ENCODE measurements around the gene PCBP3.
"Not testable (repeated sequence)": the region's sequence is repeated elsewhere in the genome, so short reads cannot be mapped to it uniquely, and the experiment has no call there.

PCBP3 gene

GRCh38 chr21:45948576-45949141 is 305.1 kb downstream of the PCBP3 start:
- no peak overlapping the region for H3K4me3 ChIP-seq (replicated peaks; ENCODE audit: low read depth, low read length)
- no peak for DNase-seq (ENCODE audit: extremely low read depth, low read depth)
- TF ChIP-seq CTCF (IDR thresholded peaks at IDR 0.05; ENCODE audit: low read depth, low read length, missing control alignments) = no peak

- DNase-seq (ENCODE audit: extremely low read depth, low read depth) = no peak
- no peak for TF ChIP-seq CTCF (IDR thresholded peaks at IDR 0.05; ENCODE audit: low read depth, low read length, missing control alignments)
- H3K4me3 ChIP-seq (replicated peaks; ENCODE audit: low read depth, low read length) = no peak overlapping the region
These were observed 306.6 kb downstream of the PCBP3 start for GRCh38 chr21:45949928-45950739.

- H3K4me3 ChIP-seq (replicated peaks; ENCODE audit: low read depth, low read length) = no peak overlapping the region
- no peak for TF ChIP-seq CTCF (IDR thresholded peaks at IDR 0.05; ENCODE audit: low read depth, low read length, missing control alignments)
- no peak for DNase-seq (ENCODE audit: extremely low read depth, low read depth)
These were observed 307.4 kb downstream of the PCBP3 start for GRCh38 chr21:45950740-45951515.

- TF ChIP-seq CTCF (IDR thresholded peaks at IDR 0.05; ENCODE audit: low read depth, low read length, missing control alignments) = no peak
- no peak for DNase-seq (ENCODE audit: extremely low read depth, low read depth)
- no peak overlapping the region for H3K4me3 ChIP-seq (replicated peaks; ENCODE audit: low read depth, low read length)
These were observed 308.2 kb downstream of the PCBP3 start for GRCh38 chr21:45951676-45952075.

- DNase-seq (ENCODE audit: extremely low read depth, low read depth); H3K4me3 ChIP-seq (replicated peaks; ENCODE audit: low read depth, low read length): not testable (repeated sequence)
These were observed 309.0 kb downstream of the PCBP3 start for GRCh38 chr21:45952527-45952926.

- DNase-seq (ENCODE audit: extremely low read depth, low read depth) = no peak
- no peak for TF ChIP-seq CTCF (IDR thresholded peaks at IDR 0.05; ENCODE audit: low read depth, low read length, missing control alignments)
- no peak overlapping the region for H3K4me3 ChIP-seq (replicated peaks; ENCODE audit: low read depth, low read length)
These were observed 309.4 kb downstream of the PCBP3 start for GRCh38 chr21:45952974-45953373.

- peak; percentile 50 for TF ChIP-seq CTCF (IDR thresholded peaks at IDR 0.05; ENCODE audit: low read depth, low read length, missing control alignments)
- no peak for DNase-seq (ENCODE audit: extremely low read depth, low read depth)
- no peak overlapping the region for H3K4me3 ChIP-seq (replicated peaks; ENCODE audit: low read depth, low read length)
These were observed 310.7 kb downstream of the PCBP3 start for GRCh38 chr21:45954261-45954660.

All from HFF-Myc (cell line).